ENCODE data around the gene STPG2.
A peak's percentile ranks its signal among the peaks of the same experiment; 100 is the strongest.

The STPG2 gene

GRCh38 chr4:98098764-98099163 is 44.5 kb downstream of the STPG2 start:
- TF ChIP-seq CTCF (IDR thresholded peaks at IDR 0.05; ENCODE audit: borderline replicate concordance, insufficient read depth, low read depth, low read length) = no peak
- no peak overlapping the region for H3K4me3 ChIP-seq (ENCODE audit: low read depth, low read length)

GRCh38 chr4:98094118-98094517 is 49.2 kb downstream of the STPG2 start:
- H3K4me3 ChIP-seq (ENCODE audit: low read depth, low read length) = no peak overlapping the region
- no peak for TF ChIP-seq CTCF (IDR thresholded peaks at IDR 0.05; ENCODE audit: borderline replicate concordance, insufficient read depth, low read depth, low read length)

GRCh38 chr4:98093662-98094061 is 49.6 kb downstream of the STPG2 start:
- H3K4me3 ChIP-seq (ENCODE audit: low read depth, low read length) = no peak overlapping the region
- no peak for TF ChIP-seq CTCF (IDR thresholded peaks at IDR 0.05; ENCODE audit: borderline replicate concordance, insufficient read depth, low read depth, low read length)

- TF ChIP-seq CTCF (IDR thresholded peaks at IDR 0.05; ENCODE audit: borderline replicate concordance, insufficient read depth, low read depth, low read length) = peak; percentile 14; the same call in 1 of the 2 replicates
Observed at GRCh38 chr4:98092833-98093439, 50.3 kb downstream of the STPG2 start.

GRCh38 chr4:98081936-98082335 is 61.3 kb downstream of the STPG2 start:
- no peak for TF ChIP-seq CTCF (IDR thresholded peaks at IDR 0.05; ENCODE audit: borderline replicate concordance, insufficient read depth, low read depth, low read length)

More at GRCh38 chr4:98092833-98093439, 50.3 kb downstream of the STPG2 start:
- no peak overlapping the region for H3K4me3 ChIP-seq (ENCODE audit: low read depth, low read length)

DNA sequence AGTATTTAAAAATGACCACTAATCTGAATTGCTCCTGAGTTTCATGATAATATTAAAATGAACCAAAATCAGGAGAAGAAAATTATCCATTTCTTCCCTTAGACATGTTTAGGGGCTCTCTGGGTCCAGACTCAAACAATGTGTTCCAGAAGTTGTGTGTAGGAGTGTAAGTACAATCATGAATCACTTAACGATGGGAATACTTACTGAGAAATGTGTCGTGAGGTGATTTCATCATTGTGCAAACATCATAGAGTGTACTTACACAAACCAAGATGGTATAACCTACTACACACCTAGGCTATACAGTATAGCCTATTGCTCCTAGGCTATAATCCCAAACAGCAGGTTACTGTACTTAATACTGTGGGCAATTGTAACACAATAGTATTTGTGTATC is 74.8 kb downstream of the STPG2 start:
- no peak for TF ChIP-seq CTCF (IDR thresholded peaks at IDR 0.05; ENCODE audit: borderline replicate concordance, insufficient read depth, low read depth, low read length)

More at GRCh38 chr4:98081936-98082335, 61.3 kb downstream of the STPG2 start:
- H3K4me3 ChIP-seq (ENCODE audit: low read depth, low read length) = no peak overlapping the region

GRCh38 chr4:98055800-98056501 is 87.3 kb downstream of the STPG2 start:
- no peak overlapping the region for H3K4me3 ChIP-seq (ENCODE audit: low read depth, low read length)
- TF ChIP-seq CTCF (IDR thresholded peaks at IDR 0.05; ENCODE audit: borderline replicate concordance, insufficient read depth, low read depth, low read length) = no peak

More for the DNA sequence above, 74.8 kb downstream of the STPG2 start:
- no peak overlapping the region for H3K4me3 ChIP-seq (ENCODE audit: low read depth, low read length)
